Measurements from ENCODE around the gene SEMA5B. TPM values are rescaled to one million over a fixed set of nuclear protein-coding genes. Genes with fewer than 3 reads are reported as not detected.
A peak's percentile ranks its signal among the peaks of the same experiment; 100 is the strongest.

SEMA5B gene
- total and polyA plus RNA-seq, 7 donors: 0.08 to 1.1 (median 0.43) TPM

DNA sequence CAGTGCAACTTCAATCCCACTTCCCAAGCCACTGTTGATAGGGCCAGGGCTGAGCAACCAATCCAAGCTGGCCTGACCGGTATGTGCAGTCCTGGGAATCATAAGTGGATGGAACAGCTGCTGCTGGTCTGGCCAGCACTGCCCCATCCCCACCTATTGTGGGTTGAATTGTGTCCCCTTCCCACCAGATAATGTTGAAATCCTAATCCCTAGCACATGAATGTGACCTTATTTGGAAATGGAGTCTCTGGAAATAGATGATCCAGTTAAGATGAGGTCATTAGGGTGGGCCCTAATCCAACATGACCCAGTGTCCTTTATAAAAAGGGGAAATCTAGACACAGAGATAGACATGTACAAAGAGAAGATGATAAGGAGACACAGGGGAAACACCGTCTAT lies 25.5 kb upstream of the SEMA5B start:
- intact Hi-C loops (cut with DNase I): no loop called here
- Histone ChIP-seq H3K27me3 (ENCODE audit: insufficient read depth in 3 of 3, low read length in 2 of 3) (no peaks in the 10 kb centered on the region), H3K4me1 (no peaks in the 10 kb centered on the region), H3K9me3 (no peaks in the 10 kb centered on the region), H3K36me3 (ENCODE audit: insufficient read depth in 1 of 2, low read depth in 1 of 2) (no peaks in the 10 kb centered on the region), H3K27ac (no peak overlapping the region), H3K4me3 (no peak overlapping the region)
- DNase-seq: peak in 1 of 2 donors; percentile 13
- TF ChIP-seq CTCF (IDR thresholded peaks at IDR 0.05): no peak
- ATAC-seq: peak in 2 of 4 donors; percentile 25 to 68
- 46 to 64% (median 51%) methylated on average over 2 of the region's 2 CpGs for WGBS, 3 donors

GRCh38 chr3:123050666-123051065 lies 23.1 kb upstream of the SEMA5B start:
- intact Hi-C loops (cut with DNase I): no loop called here
- H3K27ac ChIP-seq: no peak overlapping the region
- no peaks in the 10 kb centered on the region for H3K27me3 ChIP-seq (ENCODE audit: insufficient read depth in 3 of 3, low read length in 2 of 3)
- no peaks in the 10 kb centered on the region for H3K9me3 ChIP-seq
- no peak for TF ChIP-seq CTCF (IDR thresholded peaks at IDR 0.05)
- no peaks in the 10 kb centered on the region for H3K4me1 ChIP-seq
- DNase-seq: no peak
- 88 to 94% (median 92%) methylated on average over 2 of the region's 2 CpGs for WGBS, 3 donors
- H3K4me3 ChIP-seq: no peak overlapping the region
- no peak for ATAC-seq
- no peaks in the 10 kb centered on the region for H3K36me3 ChIP-seq (ENCODE audit: insufficient read depth in 1 of 2, low read depth in 1 of 2)

DNA sequence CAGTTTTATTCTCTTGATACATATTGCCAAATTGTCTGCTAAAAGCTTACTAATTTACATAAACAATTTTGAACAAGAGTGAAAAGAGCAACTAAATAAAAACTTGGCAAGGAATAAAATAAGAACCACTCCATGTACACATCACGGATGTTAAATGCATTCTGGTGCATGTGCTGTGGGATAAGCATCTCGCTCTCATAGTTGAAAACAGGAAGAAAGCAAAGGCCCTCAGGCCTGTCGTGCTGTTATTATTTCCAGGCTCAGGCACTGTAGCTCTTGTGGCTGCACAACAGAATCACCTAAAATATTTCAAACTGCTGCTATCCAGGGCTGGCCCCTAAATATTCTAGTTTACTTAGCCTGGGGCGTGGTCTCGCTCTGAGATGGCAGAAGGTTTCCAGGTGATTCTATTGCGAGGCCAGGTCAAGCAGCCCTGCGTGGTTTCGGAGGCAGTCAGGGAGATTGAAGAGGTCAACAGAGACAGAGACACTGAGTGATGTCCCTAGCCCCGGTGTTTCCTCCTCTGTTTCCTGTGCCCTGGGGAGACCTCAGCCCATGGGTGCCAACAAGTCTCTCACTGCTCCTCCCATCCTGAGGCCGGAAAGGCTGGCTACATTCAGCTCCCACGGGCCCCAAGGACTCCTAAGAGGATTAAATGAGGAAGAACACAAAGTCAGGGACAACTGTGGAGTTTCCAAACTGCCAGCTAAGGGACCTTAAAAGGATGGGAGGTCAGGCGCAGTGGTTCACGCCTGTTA lies 21.1 kb upstream of the SEMA5B start:
- no peaks in the 10 kb centered on the region for H3K9me3 ChIP-seq
- no peak overlapping the region for H3K4me3 ChIP-seq
- no peaks in the 10 kb centered on the region for H3K4me1 ChIP-seq
- H3K27ac ChIP-seq: peak overlapping the region; percentile 23
- TF ChIP-seq CTCF (IDR thresholded peaks at IDR 0.05): no peak
- WGBS, 3 donors: 65 to 76% (median 69%) methylated on average over 13 of the region's 13 CpGs
- ATAC-seq (no peak), DNase-seq (no peak)
- intact Hi-C loops (cut with DNase I): no loop called here
- peaks cover 0 to 4% (median 0%) of the 10 kb centered on the region in 3 donors for H3K27me3 ChIP-seq (ENCODE audit: insufficient read depth in 3 of 3, low read length in 2 of 3)
- no peaks in the 10 kb centered on the region for H3K36me3 ChIP-seq (ENCODE audit: insufficient read depth in 1 of 2, low read depth in 1 of 2)

DNA sequence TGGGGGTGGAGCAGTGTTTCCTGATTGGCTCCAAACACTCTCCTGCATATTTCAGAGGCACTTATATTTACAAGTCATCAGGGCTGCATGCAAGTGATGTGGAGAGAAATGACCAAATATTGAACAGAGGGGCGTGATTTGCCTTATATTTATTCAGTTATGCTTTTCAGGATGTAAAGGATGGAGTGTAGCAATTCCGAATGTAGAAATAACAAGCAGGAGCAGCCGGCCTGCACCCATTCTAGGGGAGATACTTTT lies 19.4 kb upstream of the SEMA5B start:
- 92 to 95% (median 93%) methylated on average over 3 of the region's 3 CpGs for WGBS, 3 donors
- TF ChIP-seq CTCF (IDR thresholded peaks at IDR 0.05): no peak
- DNase-seq (no peak), ATAC-seq (no peak)
- Histone ChIP-seq H3K4me3 (no peak overlapping the region), H3K27me3 (ENCODE audit: insufficient read depth in 3 of 3, low read length in 2 of 3) (peaks cover 0 to 8% (median 0%) of the 10 kb centered on the region in 3 donors), H3K9me3 (no peaks in the 10 kb centered on the region), H3K36me3 (ENCODE audit: insufficient read depth in 1 of 2, low read depth in 1 of 2) (no peaks in the 10 kb centered on the region), H3K27ac (no peak overlapping the region), H3K4me1 (no peaks in the 10 kb centered on the region)
- intact Hi-C loops (cut with DNase I): no loop called here

All from psoas muscle (tissue), 8 donors.